ENCODE results near the gene PCDHA1.

Gene PCDHA1

DNA sequence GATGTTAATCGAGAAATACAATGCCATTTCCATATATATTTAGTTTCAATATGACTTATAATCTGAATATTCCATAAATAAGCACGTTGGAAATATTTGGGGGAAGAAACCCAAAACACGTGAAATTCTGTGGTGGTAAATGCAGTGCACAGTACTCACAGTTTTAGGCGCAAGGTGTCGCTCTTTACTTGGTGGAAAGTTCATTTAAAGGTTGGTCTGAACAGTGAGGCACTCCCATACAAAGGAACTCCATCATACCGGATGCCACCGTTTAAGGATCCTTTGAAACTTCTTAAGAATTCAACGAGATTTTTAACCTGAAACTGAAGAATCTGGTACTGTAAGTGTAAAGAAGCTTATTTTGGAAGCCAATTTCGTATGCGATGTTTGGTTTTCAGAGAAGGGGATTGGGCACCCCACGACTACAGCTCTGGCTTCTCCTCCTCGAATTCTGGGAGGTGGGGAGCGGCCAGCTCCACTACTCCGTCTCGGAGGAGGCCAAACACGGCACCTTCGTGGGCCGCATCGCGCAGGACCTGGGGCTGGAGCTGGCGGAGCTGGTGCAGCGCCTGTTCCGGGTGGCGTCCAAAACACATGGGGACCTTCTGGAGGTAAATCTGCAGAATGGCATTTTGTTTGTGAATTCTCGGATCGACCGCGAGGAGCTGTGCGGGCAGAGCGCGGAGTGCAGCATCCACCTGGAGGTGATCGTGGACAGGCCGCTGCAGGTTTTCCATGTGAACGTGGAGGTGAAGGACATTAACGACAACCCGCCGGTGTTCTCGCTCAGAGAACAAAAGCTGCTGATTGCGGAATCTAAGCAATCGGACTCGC is 83.0 kb downstream of the PCDHA1 start, which contains the start of gene PCDHA11 (continued):
- TF ChIP-seq ZNF426 (tag by site-specific recombination; IDR thresholded peaks at IDR 0.05) (no peak), ZFP3 (tag by site-specific recombination; IDR thresholded peaks at IDR 0.05; ENCODE audit: low read depth) (no peak), ZNF354C (tag by site-specific recombination; IDR thresholded peaks at IDR 0.05; ENCODE audit: borderline replicate concordance, low read depth) (no peak)
- TF ChIP-seq, protein P1, sequence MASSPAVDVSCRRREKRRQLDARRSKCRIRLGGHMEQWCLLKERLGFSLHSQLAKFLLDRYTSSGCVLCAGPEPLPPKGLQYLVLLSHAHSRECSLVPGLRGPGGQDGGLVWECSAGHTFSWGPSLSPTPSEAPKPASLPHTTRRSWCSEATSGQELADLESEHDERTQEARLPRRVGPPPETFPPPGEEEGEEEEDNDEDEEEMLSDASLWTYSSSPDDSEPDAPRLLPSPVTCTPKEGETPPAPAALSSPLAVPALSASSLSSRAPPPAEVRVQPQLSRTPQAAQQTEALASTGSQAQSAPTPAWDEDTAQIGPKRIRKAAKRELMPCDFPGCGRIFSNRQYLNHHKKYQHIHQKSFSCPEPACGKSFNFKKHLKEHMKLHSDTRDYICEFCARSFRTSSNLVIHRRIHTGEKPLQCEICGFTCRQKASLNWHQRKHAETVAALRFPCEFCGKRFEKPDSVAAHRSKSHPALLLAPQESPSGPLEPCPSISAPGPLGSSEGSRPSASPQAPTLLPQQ (tag by site-specific recombination; IDR thresholded peaks at IDR 0.05), result no peak
- TF ChIP-seq, protein P2, sequence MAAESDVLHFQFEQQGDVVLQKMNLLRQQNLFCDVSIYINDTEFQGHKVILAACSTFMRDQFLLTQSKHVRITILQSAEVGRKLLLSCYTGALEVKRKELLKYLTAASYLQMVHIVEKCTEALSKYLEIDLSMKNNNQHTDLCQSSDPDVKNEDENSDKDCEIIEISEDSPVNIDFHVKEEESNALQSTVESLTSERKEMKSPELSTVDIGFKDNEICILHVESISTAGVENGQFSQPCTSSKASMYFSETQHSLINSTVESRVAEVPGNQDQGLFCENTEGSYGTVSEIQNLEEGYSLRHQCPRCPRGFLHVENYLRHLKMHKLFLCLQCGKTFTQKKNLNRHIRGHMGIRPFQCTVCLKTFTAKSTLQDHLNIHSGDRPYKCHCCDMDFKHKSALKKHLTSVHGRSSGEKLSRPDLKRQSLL (tag by site-specific recombination; IDR thresholded peaks at IDR 0.05), result peak; percentile 43; the same call in 1 of the 2 replicates

DNA sequence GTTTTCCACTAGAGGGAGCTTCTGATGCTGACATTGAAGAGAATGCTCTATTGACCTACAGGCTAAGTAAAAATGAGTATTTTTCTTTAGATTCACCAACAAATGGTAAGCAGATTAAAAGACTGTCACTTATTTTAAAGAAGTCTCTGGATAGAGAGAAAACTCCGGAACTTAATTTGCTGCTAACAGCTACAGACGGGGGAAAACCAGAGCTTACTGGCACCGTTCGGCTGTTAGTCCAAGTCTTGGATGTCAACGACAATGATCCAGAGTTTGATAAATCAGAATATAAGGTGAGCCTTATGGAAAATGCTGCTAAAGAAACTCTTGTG is 83.6 kb downstream of the PCDHA1 start:
- CTCF ChIA-PET, result interaction anchor here (0.6 to 2.9 kb wide), 35 partner anchors 9 to 513 kb away, joined by 3 to 40 read pairs (median 4); partner anchors contain the start of genes PCDHA10, PCDHA13, PCDHB1 and PCDHB12
- POLR2A ChIA-PET, result interaction anchor here (0.6 to 0.9 kb wide), 2 partner anchors 103 to 171 kb away, joined by 3 read pairs; no protein-coding TSS in a partner anchor
- H3K9me3 ChIP-seq (ENCODE audit: control insufficient read depth, insufficient read depth, low read depth, low read length), result no peaks in the 10 kb centered on the region
- no peak overlapping the region for H3K27ac ChIP-seq (ENCODE audit: extremely low read depth, low read depth, low read length)
- H3K36me3 ChIP-seq (ENCODE audit: control insufficient read depth in 2 of 2, insufficient read depth in 1 of 2, low read length in 2 of 2), result no peaks in the 10 kb centered on the region
- no peak overlapping the region for H3K4me3 ChIP-seq (ENCODE audit: low read depth, low read length)
- no peaks in the 10 kb centered on the region for H3K4me1 ChIP-seq (ENCODE audit: control insufficient read depth, insufficient read depth, low read length)
- TF ChIP-seq ZNF654 (tag by site-specific recombination; IDR thresholded peaks at IDR 0.05; ENCODE audit: low read depth) (peak; percentile 28; the same call in 1 of the 2 replicates), RBAK (tag by site-specific recombination; IDR thresholded peaks at IDR 0.05) (no peak)

DNA sequence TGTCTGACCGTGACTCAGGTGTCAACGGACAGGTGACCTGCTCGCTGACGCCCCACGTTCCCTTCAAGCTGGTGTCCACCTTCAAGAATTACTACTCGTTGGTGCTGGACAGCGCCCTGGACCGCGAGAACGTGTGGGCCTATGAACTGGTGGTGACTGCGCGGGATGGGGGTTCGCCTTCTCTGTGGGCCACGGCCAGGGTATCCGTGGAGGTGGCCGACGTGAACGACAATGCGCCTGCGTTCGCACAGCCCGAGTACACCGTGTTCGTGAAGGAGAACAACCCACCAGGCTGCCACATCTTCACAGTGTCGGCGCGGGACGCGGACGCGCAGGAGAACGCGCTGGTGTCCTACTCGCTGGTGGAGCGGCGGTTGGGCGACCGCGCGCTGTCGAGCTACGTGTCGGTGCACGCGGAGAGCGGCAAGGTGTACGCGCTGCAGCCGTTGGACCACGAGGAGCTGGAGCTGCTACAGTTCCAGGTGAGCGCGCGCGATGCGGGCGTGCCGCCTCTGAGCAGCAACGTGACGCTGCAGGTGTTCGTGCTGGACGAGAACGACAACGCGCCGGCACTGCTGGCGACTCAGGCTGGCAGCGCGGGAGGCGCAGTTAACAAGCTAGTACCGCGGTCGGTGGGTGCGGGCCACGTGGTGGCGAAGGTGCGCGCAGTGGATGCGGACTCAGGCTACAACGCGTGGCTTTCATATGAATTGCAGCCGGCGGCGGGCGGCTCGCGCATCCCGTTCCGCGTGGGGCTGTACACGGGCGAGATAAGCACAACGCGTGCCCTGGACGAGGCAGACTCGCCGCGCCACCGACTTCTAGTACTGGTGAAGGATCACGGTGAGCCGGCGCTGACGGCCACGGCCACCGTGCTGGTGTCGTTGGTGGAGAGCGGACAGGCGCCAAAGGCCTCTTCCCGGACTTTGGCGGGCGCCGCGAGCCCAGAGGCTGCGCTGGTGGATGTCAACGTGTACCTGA is 84.6 kb downstream of the PCDHA1 start:
- CTCF ChIA-PET, result interaction anchor here (0.6 to 2.3 kb wide), 5 partner anchors 74 to 998 kb away, joined by 3 to 8 read pairs (median 5); partner anchors contain the start of gene PCDHB1
- TF ChIP-seq ZNF544 (tag by site-specific recombination; IDR thresholded peaks at IDR 0.05), result no peak
- TF ChIP-seq ZNF169 (tag by site-specific recombination; IDR thresholded peaks at IDR 0.05), result no peak
- TF ChIP-seq, protein P3, sequence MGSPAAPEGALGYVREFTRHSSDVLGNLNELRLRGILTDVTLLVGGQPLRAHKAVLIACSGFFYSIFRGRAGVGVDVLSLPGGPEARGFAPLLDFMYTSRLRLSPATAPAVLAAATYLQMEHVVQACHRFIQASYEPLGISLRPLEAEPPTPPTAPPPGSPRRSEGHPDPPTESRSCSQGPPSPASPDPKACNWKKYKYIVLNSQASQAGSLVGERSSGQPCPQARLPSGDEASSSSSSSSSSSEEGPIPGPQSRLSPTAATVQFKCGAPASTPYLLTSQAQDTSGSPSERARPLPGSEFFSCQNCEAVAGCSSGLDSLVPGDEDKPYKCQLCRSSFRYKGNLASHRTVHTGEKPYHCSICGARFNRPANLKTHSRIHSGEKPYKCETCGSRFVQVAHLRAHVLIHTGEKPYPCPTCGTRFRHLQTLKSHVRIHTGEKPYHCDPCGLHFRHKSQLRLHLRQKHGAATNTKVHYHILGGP (tag by site-specific recombination; IDR thresholded peaks at IDR 0.05), result no peak
- no peak for TF ChIP-seq ZNF514 (tag by site-specific recombination; IDR thresholded peaks at IDR 0.05)
- TF ChIP-seq, protein P4, sequence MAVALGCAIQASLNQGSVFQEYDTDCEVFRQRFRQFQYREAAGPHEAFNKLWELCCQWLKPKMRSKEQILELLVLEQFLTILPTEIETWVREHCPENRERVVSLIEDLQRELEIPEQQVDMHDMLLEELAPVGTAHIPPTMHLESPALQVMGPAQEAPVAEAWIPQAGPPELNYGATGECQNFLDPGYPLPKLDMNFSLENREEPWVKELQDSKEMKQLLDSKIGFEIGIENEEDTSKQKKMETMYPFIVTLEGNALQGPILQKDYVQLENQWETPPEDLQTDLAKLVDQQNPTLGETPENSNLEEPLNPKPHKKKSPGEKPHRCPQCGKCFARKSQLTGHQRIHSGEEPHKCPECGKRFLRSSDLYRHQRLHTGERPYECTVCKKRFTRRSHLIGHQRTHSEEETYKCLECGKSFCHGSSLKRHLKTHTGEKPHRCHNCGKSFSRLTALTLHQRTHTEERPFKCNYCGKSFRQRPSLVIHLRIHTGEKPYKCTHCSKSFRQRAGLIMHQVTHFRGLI (tag by site-specific recombination; IDR thresholded peaks at IDR 0.05), result no peak
- no peak for TF ChIP-seq ZNF701 (tag by site-specific recombination; IDR thresholded peaks at IDR 0.05)
- no peaks in the 10 kb centered on the region for H3K36me3 ChIP-seq (ENCODE audit: control insufficient read depth in 2 of 2, insufficient read depth in 1 of 2, low read length in 2 of 2)
- no peak overlapping the region for H3K4me3 ChIP-seq (ENCODE audit: low read depth, low read length)
- no peak overlapping the region for H3K27ac ChIP-seq (ENCODE audit: extremely low read depth, low read depth, low read length)
- no peaks in the 10 kb centered on the region for H3K4me1 ChIP-seq (ENCODE audit: control insufficient read depth, insufficient read depth, low read length)
- POLR2A ChIA-PET, result no interaction called here
- H3K9me3 ChIP-seq (ENCODE audit: control insufficient read depth, insufficient read depth, low read depth, low read length), result no peaks in the 10 kb centered on the region
